Stimulated activated CD4-positive, alpha-beta T cell treated with anti-CD3 and anti-CD28 coated beads, Interleukin-1b, Interleukin-23, amount 100 ng/mL, for 4 hours (primary cell): Measurements from ENCODE around the gene ITPR1.

ENCODE experiments used
- DNase-seq, 2 donors: peaks; one replicate each; pipeline ENCODE4 v3.0.0-alpha.2; 2020; ENCODE audit warnings: low read depth in 2 of 2

ITPR1 gene

GRCh38 chr3:4813909-4814304 is 320.8 kb downstream of the ITPR1 start:
- DNase-seq, result no peak

- no peak for DNase-seq
Measured at GRCh38 chr3:4814305-4814903, 321.3 kb downstream of the ITPR1 start.

- no peak for DNase-seq
Measured at GRCh38 chr3:4814904-4815574, 321.9 kb downstream of the ITPR1 start.

DNA sequence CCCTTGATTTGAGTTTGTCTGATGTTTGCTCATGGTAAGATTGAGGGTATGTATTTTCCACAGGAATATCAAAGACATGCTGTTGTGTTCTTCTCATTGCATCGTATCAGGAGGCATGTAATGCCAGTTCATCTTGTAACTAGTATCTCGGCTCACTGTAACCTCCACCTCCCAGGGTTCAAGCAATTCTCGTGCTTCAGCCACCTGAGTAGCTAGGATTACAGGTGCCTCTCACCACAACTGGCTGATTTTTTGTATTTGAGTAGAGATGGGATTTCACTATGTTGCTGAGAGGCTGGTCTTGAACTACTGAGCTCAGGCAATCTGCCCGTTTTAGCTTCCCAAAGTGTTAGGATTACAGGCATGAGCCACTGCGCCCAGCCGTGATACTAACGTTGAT is 323.2 kb downstream of the ITPR1 start:
- no peak for DNase-seq

- no peak for DNase-seq
Measured at GRCh38 chr3:4816718-4817117, 323.6 kb downstream of the ITPR1 start.

DNA sequence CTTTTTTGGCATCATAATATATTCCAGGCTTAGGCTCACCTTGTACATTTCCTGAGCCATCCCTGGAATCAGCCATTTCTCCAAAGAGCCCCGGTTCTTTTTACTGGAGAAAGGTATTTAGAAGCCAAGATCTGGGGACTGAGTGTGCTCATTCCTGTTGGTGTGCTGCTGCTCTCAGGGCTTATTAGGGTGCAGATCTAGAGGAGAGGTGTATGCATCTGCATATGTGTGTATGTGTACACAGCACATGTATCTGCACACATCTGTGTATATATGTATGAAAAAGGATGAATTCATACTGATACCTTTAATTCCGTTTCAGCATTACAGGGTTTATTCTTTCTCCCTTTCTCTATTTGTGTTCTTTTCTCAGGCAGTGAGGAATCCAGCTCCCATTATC is 324.0 kb downstream of the ITPR1 start:
- no peak for DNase-seq

DNA sequence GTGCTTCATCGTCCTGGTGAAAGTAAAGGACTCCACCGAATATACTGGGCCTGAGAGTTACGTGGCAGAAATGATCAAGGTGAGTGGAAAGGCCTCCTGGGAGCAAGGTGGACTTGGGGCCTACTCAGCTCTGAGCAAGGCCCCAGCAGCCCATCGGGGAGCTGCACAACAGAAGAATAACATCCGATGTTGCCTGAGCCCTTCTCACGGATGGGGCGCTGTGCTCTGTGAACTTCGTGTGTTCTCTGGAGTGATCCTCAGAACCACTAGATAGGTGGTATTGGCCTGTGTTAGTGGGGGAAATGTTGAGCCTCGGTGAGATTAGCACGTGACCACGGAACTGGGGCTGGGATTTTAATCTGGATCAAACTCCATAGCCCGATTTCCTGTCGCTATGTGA is 325.0 kb downstream of the ITPR1 start:
- DNase-seq, result no peak

- DNase-seq, result no peak
Measured at GRCh38 chr3:4818986-4819693, 326.0 kb downstream of the ITPR1 start.

- DNase-seq, result no peak
Measured at GRCh38 chr3:4819746-4820145, 326.6 kb downstream of the ITPR1 start.

- no peak for DNase-seq
Measured at GRCh38 chr3:4820296-4821121, 327.4 kb downstream of the ITPR1 start.

DNA sequence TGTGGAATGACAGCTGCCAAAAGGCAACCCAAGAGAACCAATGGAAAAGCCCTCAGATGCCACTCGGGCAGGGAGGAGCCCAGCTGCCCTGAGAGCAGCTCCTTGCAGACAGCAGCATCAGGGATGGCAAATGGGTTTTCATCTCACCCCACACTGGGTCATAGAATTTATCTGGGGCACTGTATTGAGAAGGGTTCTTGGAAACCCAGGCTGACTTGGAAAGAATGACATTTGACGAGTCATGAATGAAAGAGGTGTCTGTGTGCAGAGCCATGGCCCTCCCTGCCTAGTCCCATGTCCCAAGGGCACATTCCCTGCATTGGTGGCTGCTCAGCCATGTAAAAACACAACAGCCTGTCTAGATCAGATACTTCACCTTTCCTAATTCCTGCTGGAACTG is 328.2 kb downstream of the ITPR1 start:
- no peak for DNase-seq

GRCh38 chr3:4821975-4822374 is 328.8 kb downstream of the ITPR1 start:
- peak; percentile 40 to 56 for DNase-seq

- DNase-seq, result no peak
Measured at GRCh38 chr3:4822568-4822967, 329.4 kb downstream of the ITPR1 start.

GRCh38 chr3:4823385-4823784 is 330.2 kb downstream of the ITPR1 start:
- no peak for DNase-seq

- DNase-seq, result no peak
Measured at GRCh38 chr3:4823986-4824925, 331.1 kb downstream of the ITPR1 start.

DNA sequence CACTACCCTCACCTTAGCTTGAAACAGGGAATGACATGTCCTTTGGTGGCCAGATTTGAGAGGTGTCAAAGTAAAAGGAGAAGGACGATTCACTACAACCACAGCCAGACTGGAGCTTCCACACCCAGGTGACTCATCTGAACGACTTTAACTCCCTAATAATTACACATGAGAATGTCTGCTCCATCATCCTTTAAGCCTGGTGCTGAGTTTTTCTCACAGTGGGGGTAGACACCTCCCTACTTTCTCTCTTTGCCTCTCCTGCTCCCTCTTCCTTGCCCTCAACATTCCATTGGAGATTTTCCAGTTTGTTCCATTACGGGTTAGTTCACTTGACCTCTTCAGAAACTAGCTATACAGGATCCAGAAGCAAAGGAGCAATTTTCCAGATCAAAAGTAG is 331.8 kb downstream of the ITPR1 start:
- no peak for DNase-seq

GRCh38 chr3:4825436-4826236 is 332.5 kb downstream of the ITPR1 start:
- DNase-seq, result no peak

- no peak for DNase-seq
Measured at GRCh38 chr3:4826237-4827100, 333.3 kb downstream of the ITPR1 start.

DNA sequence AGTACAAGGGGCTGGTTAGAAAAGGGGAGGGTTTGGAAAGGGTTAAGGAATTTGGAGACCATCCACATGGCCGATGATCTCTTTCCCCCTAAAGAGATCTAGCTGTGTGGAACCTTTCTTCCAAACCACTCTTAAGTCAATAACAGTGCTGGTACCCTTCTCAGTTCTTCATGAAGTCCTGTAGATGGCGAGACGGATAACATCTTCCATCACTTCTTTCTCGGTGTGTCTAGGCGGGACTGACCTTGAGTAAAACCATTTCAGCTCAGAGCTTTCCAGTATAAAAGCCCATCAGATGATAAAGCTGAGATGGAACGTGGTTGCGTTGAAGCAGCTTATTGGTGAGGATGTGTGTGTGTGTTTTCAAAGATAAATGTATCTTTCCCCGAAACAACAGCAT is 334.6 kb downstream of the ITPR1 start:
- DNase-seq, result no peak
